SK-N-SH treated with all-trans-retinoic acid at 6 μM for 48 hours (cell line): ENCODE results near the gene FKBP3.

Experiments used
- ATAC-seq: fragments of 200-7000 bp; cut with Tn5 transposase; 3 replicates; pipeline ENCODE4 v1.9.1; 2020; ENCODE audit warnings: mild to moderate bottlenecking, moderate library complexity
- ARNTL ChIP-seq: fragments of 450-650 bp; formaldehyde crosslinking; IDR thresholded peaks from 2 replicates; pipeline ENCODE4 v1.5.0; 2020; ENCODE audit warnings: low read depth, mild to moderate bottlenecking, moderate library complexity, borderline replicate concordance
- BACH2 ChIP-seq: fragments of 250-450 bp; sonication (Bioruptor Pico); IDR thresholded peaks from 2 replicates; pipeline ENCODE4 v1.9.0; 2021; ENCODE audit warnings: mild to moderate bottlenecking, borderline replicate concordance
- CREB5 ChIP-seq: fragments of 250-450 bp; sonication (Bioruptor Pico); IDR thresholded peaks from 2 replicates; pipeline ENCODE4 v1.5.1; 2020; ENCODE audit warnings: low read depth, mild to moderate bottlenecking, moderate library complexity
- CSDC2 ChIP-seq: fragments of 250-450 bp; sonication (Bioruptor Pico); IDR thresholded peaks from 2 replicates; pipeline ENCODE4 v1.5.0; 2020; ENCODE audit warnings: mild to moderate bottlenecking, moderate library complexity
- CSRNP3 ChIP-seq: fragments of 250-450 bp; sonication (Bioruptor Pico); IDR thresholded peaks from 2 replicates; pipeline ENCODE4 v1.5.1; 2021; ENCODE audit warnings: mild to moderate bottlenecking, moderate library complexity
- ESRRG ChIP-seq: fragments of 250-450 bp; sonication (Bioruptor Pico); IDR thresholded peaks from 2 replicates; pipeline ENCODE4 v1.6.1; 2021; ENCODE audit warnings: mild to moderate bottlenecking
- ISL1 ChIP-seq: fragments of 250-450 bp; sonication (Bioruptor Pico); IDR thresholded peaks from 2 replicates; pipeline ENCODE4 v2.1.2; 2022; ENCODE audit warnings: mild to moderate bottlenecking, moderate library complexity
- PATZ1 ChIP-seq: fragments of 250-450 bp; sonication (Bioruptor Pico); IDR thresholded peaks from 2 replicates; pipeline ENCODE4 v1.8.0; 2020; ENCODE audit warnings: mild to moderate bottlenecking, moderate library complexity, borderline replicate concordance
- POU6F1 ChIP-seq: fragments of 250-450 bp; sonication (Bioruptor Pico); IDR thresholded peaks from 2 replicates; pipeline ENCODE4 v1.8.0; 2021; ENCODE audit warnings: low read depth, mild to moderate bottlenecking, moderate library complexity, borderline replicate concordance
- PPARA ChIP-seq: fragments of 250-450 bp; sonication (Bioruptor Pico); IDR thresholded peaks from 2 replicates; pipeline ENCODE4 v1.5.0; 2020; ENCODE audit warnings: mild to moderate bottlenecking, borderline replicate concordance
- RARB ChIP-seq: fragments of 250-450 bp; sonication (Bioruptor Pico); IDR thresholded peaks from 2 replicates; pipeline ENCODE4 v1.8.0; 2021; ENCODE audit warnings: mild to moderate bottlenecking, moderate library complexity
- SNAI2 ChIP-seq: fragments of 250-450 bp; sonication (Bioruptor Pico); IDR thresholded peaks from 2 replicates; pipeline ENCODE4 v1.5.0; 2020; ENCODE audit warnings: mild to moderate bottlenecking, moderate library complexity
- TCF4 ChIP-seq: fragments of 250-450 bp; sonication (Bioruptor Pico); IDR thresholded peaks from 2 replicates; pipeline ENCODE4 v1.8.0; 2021; ENCODE audit warnings: mild to moderate bottlenecking, moderate library complexity, borderline replicate concordance
- TSHZ2 ChIP-seq: fragments of 250-450 bp; sonication (Bioruptor Pico); IDR thresholded peaks from 2 replicates; pipeline ENCODE4 v1.5.0; 2020; ENCODE audit warnings: mild to moderate bottlenecking, moderate library complexity
- ZC3H10 ChIP-seq: fragments of 250-450 bp; sonication (Bioruptor Pico); IDR thresholded peaks from 2 replicates; pipeline ENCODE4 v1.5.1; 2021; ENCODE audit warnings: mild to moderate bottlenecking, moderate library complexity
- ZFP3 ChIP-seq: fragments of 250-450 bp; sonication (Bioruptor Pico); IDR thresholded peaks from 2 replicates; pipeline ENCODE4 v1.5.0; 2020; ENCODE audit warnings: mild to moderate bottlenecking, moderate library complexity
- ZNF565 ChIP-seq: fragments of 450-650 bp; formaldehyde crosslinking; conservative IDR thresholded peaks from 2 replicates; pipeline ENCODE4 v1.5.0; 2020; ENCODE audit warnings: low read depth, mild to moderate bottlenecking, moderate library complexity
- ZNF70 ChIP-seq: fragments of 450-650 bp; formaldehyde crosslinking; IDR thresholded peaks from 2 replicates; pipeline ENCODE4 v1.5.0; 2020; ENCODE audit warnings: mild to moderate bottlenecking, moderate library complexity
- ZNF8 ChIP-seq: fragments of 450-650 bp; formaldehyde crosslinking; IDR thresholded peaks from 2 replicates; pipeline ENCODE4 v1.5.0; 2020; ENCODE audit warnings: mild to moderate bottlenecking, moderate library complexity

The FKBP3 gene

GRCh38 chr14:45095143-45095542, 39.1 kb downstream of the FKBP3 start:
- TF ChIP-seq TSHZ2, result no peak
- no peak for TF ChIP-seq PPARA (CRISPR knock-in tag)
- TF ChIP-seq ARNTL, result no peak
- no peak for TF ChIP-seq TCF4 (CRISPR knock-in tag)
- TF ChIP-seq CSRNP3, result no peak
- TF ChIP-seq PATZ1 (CRISPR knock-in tag), result no peak
- no peak for TF ChIP-seq ESRRG
- TF ChIP-seq SNAI2 (CRISPR knock-in tag), result no peak
- TF ChIP-seq CSDC2 (CRISPR knock-in tag), result no peak
- no peak for TF ChIP-seq RARB
- no peak for TF ChIP-seq ZC3H10 (CRISPR knock-in tag)
- TF ChIP-seq ZNF565, result no peak
- no peak for TF ChIP-seq ISL1 (CRISPR knock-in tag)
- no peak for TF ChIP-seq ZNF8 (CRISPR knock-in tag)
- no peak for TF ChIP-seq BACH2 (CRISPR knock-in tag)
- no peak for TF ChIP-seq CREB5
- no peak for ATAC-seq

GRCh38 chr14:45094275-45094674, 40.0 kb downstream of the FKBP3 start:
- TF ChIP-seq ZNF8 (CRISPR knock-in tag), result no peak
- no peak for TF ChIP-seq PPARA (CRISPR knock-in tag)
- no peak for TF ChIP-seq ARNTL
- no peak for TF ChIP-seq TCF4 (CRISPR knock-in tag)
- TF ChIP-seq CSDC2 (CRISPR knock-in tag), result no peak
- TF ChIP-seq SNAI2 (CRISPR knock-in tag), result no peak
- TF ChIP-seq POU6F1 (CRISPR knock-in tag), result no peak
- no peak for TF ChIP-seq ISL1 (CRISPR knock-in tag)
- TF ChIP-seq CSRNP3, result no peak
- no peak for TF ChIP-seq ZNF70
- no peak for TF ChIP-seq ZFP3 (CRISPR knock-in tag)
- ATAC-seq, result no peak

- no peak for ATAC-seq
- TF ChIP-seq CSRNP3 (no peak), RARB (no peak), ZFP3 (CRISPR knock-in tag) (no peak), TCF4 (CRISPR knock-in tag) (no peak)
Observed at GRCh38 chr14:45091710-45092109, 42.6 kb downstream of the FKBP3 start.
